ENCODE measurements around the gene PATJ.

DNA sequence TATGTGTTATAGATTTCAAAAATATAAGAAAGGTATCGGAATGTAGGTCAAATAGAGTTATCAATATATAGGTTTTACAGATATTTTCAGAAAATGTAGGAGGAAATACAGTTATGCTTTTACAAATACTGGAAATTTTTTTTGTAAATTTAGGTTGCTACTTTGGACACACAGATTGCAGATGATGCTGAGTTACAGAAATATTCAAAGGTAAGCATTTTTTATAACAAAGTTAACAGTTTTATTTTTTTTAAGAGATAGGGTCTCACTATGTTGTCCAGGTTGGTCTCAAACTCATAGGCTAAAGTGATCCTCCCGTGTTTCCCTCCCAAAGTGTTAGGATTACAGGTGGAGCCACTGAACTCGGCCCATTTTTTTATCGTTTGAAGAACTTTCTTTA is 66.0 kb downstream of the PATJ start:
- no peak for TF ChIP-seq ZSCAN23 (tag by site-specific recombination; IDR thresholded peaks at IDR 0.05)
- TF ChIP-seq, protein P1, sequence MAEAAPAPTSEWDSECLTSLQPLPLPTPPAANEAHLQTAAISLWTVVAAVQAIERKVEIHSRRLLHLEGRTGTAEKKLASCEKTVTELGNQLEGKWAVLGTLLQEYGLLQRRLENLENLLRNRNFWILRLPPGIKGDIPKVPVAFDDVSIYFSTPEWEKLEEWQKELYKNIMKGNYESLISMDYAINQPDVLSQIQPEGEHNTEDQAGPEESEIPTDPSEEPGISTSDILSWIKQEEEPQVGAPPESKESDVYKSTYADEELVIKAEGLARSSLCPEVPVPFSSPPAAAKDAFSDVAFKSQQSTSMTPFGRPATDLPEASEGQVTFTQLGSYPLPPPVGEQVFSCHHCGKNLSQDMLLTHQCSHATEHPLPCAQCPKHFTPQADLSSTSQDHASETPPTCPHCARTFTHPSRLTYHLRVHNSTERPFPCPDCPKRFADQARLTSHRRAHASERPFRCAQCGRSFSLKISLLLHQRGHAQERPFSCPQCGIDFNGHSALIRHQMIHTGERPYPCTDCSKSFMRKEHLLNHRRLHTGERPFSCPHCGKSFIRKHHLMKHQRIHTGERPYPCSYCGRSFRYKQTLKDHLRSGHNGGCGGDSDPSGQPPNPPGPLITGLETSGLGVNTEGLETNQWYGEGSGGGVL (tag by site-specific recombination; IDR thresholded peaks at IDR 0.05): no peak
- TF ChIP-seq, protein P2, sequence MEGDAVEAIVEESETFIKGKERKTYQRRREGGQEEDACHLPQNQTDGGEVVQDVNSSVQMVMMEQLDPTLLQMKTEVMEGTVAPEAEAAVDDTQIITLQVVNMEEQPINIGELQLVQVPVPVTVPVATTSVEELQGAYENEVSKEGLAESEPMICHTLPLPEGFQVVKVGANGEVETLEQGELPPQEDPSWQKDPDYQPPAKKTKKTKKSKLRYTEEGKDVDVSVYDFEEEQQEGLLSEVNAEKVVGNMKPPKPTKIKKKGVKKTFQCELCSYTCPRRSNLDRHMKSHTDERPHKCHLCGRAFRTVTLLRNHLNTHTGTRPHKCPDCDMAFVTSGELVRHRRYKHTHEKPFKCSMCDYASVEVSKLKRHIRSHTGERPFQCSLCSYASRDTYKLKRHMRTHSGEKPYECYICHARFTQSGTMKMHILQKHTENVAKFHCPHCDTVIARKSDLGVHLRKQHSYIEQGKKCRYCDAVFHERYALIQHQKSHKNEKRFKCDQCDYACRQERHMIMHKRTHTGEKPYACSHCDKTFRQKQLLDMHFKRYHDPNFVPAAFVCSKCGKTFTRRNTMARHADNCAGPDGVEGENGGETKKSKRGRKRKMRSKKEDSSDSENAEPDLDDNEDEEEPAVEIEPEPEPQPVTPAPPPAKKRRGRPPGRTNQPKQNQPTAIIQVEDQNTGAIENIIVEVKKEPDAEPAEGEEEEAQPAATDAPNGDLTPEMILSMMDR (tag by site-specific recombination; IDR thresholded peaks at IDR 0.05): no peak
- TF ChIP-seq TCF7L2 (IDR thresholded peaks at IDR 0.05; ENCODE audit: borderline replicate concordance, low read depth, low read length): no peak
- no peak for TF ChIP-seq REPIN1 (tag by site-specific recombination; IDR thresholded peaks at IDR 0.05; ENCODE audit: low read depth)
- TF ChIP-seq ZNF561 (tag by site-specific recombination; IDR thresholded peaks at IDR 0.05; ENCODE audit: borderline replicate concordance): no peak
- no peak for TF ChIP-seq FEZF1 (tag by site-specific recombination; IDR thresholded peaks at IDR 0.05)
- TF ChIP-seq, protein P3, sequence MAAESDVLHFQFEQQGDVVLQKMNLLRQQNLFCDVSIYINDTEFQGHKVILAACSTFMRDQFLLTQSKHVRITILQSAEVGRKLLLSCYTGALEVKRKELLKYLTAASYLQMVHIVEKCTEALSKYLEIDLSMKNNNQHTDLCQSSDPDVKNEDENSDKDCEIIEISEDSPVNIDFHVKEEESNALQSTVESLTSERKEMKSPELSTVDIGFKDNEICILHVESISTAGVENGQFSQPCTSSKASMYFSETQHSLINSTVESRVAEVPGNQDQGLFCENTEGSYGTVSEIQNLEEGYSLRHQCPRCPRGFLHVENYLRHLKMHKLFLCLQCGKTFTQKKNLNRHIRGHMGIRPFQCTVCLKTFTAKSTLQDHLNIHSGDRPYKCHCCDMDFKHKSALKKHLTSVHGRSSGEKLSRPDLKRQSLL (tag by site-specific recombination; IDR thresholded peaks at IDR 0.05): no peak
- no peak for TF ChIP-seq ZNF133 (tag by site-specific recombination; IDR thresholded peaks at IDR 0.05)
- TF ChIP-seq PRDM1 (tag by site-specific recombination; IDR thresholded peaks at IDR 0.05): no peak
- TF ChIP-seq, protein P4, sequence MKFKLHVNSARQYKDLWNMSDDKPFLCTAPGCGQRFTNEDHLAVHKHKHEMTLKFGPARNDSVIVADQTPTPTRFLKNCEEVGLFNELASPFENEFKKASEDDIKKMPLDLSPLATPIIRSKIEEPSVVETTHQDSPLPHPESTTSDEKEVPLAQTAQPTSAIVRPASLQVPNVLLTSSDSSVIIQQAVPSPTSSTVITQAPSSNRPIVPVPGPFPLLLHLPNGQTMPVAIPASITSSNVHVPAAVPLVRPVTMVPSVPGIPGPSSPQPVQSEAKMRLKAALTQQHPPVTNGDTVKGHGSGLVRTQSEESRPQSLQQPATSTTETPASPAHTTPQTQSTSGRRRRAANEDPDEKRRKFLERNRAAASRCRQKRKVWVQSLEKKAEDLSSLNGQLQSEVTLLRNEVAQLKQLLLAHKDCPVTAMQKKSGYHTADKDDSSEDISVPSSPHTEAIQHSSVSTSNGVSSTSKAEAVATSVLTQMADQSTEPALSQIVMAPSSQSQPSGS (tag by site-specific recombination; IDR thresholded peaks at IDR 0.05; ENCODE audit: low read depth): no peak
- TF ChIP-seq, protein P5, sequence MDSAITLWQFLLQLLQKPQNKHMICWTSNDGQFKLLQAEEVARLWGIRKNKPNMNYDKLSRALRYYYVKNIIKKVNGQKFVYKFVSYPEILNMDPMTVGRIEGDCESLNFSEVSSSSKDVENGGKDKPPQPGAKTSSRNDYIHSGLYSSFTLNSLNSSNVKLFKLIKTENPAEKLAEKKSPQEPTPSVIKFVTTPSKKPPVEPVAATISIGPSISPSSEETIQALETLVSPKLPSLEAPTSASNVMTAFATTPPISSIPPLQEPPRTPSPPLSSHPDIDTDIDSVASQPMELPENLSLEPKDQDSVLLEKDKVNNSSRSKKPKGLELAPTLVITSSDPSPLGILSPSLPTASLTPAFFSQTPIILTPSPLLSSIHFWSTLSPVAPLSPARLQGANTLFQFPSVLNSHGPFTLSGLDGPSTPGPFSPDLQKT (IDR thresholded peaks at IDR 0.05; ENCODE audit: borderline replicate concordance, low read depth, low read length): no peak
